K562 (cell line): ENCODE measurements around the gene TIMP4. TPM values are rescaled to one million over a fixed set of nuclear protein-coding genes. Genes with fewer than 3 reads are reported as not detected.
A peak's percentile ranks its signal among the peaks of the same experiment; 100 is the strongest.

ENCODE experiments used
- ATAC-seq: fragments of 200-7000 bp; cut with Tn5 transposase; 3 replicates; pipeline ENCODE4 v1.9.1; 2020; ENCODE audit warnings: moderate library complexity
- BruUV-seq: library from RNA; stranded (reverse); fragments of 400-500 nt; replicated peaks from 2 replicates; lab custom pipeline; 2021; lab: Mats Ljungman, UMichigan
- CTCF ChIA-PET: fragments of 300-600 bp; formaldehyde crosslinking; extraction: SDS; loops from one replicate; lab custom pipeline; 2021; ENCODE audit warnings: low intra/inter-chr PET ratio; lab: Yijun Ruan, JAX
- POLR2A ChIA-PET: fragments of 300-600, 350-650 bp; sonication (Branson Sonifier 250); formaldehyde crosslinking; extraction: SDS; loops from one replicate; lab custom pipeline; 2021; ENCODE audit warnings: antibody characterized with exemption, inconsistent platforms; lab: Yijun Ruan, JAX
- DNase-seq, 4 experiments: peaks; one replicate each; pipeline versions ENCODE4 v3.0.0 to v3.0.0-alpha.2; 2011 to 2018; ENCODE audit warnings: low spot score in 3 of 4, mixed read lengths in 3 of 4; ENCODE audit errors: extremely low read depth in 1 of 4
- FAIRE-seq: peaks from 2 replicates; lab custom pipeline; 2011; peaks lifted over from hg19 to GRCh38; lab: Jason Lieb, UNC
- H2AFZ ChIP-seq: 2 replicates; pipeline ENCODE4 v1.6.0; 2011; ENCODE audit warnings: low read depth, low read length, control low read depth, inconsistent platforms
- H3K27ac ChIP-seq: fragments of 200-600 bp; 3 replicates; pipeline ENCODE4 v1.8.0; 2011; ENCODE audit warnings: low read depth, mild to moderate bottlenecking, control low read depth, inconsistent platforms, low read length, moderate library complexity, mixed read lengths; ENCODE audit errors: extremely low read depth
- H3K27me3 ChIP-seq, 2 experiments: fragments of 300-600 bp in 1 of 2; 2 replicates in 1 of 2; 3 replicates in 1 of 2; pipeline versions ENCODE4 v1.6.0 to v1.8.0; 2011; ENCODE audit warnings: inconsistent platforms in 2 of 2, low read length in 2 of 2, mild to moderate bottlenecking in 1 of 2, mixed read lengths in 1 of 2, moderate library complexity in 1 of 2; ENCODE audit not compliant: control insufficient read depth in 2 of 2, insufficient read depth in 2 of 2
- H3K36me3 ChIP-seq: fragments of 300-600 bp; 3 replicates; pipeline ENCODE4 v1.8.0; 2011; ENCODE audit warnings: mild to moderate bottlenecking, low read length, inconsistent platforms; ENCODE audit not compliant: control insufficient read depth, insufficient read depth
- H3K4me1 ChIP-seq, 2 experiments: fragments of 200-600 bp in 1 of 2; replicated peaks in 1 of 2; 2 replicates in 1 of 2; 3 replicates in 1 of 2; pipeline versions ENCODE4 v1.5.1 to v1.8.0; 2011; ENCODE audit warnings: inconsistent platforms in 2 of 2, low read length in 2 of 2, mild to moderate bottlenecking in 1 of 2, mixed read lengths in 1 of 2, moderate library complexity in 1 of 2; ENCODE audit not compliant: control insufficient read depth in 2 of 2, insufficient read depth in 2 of 2
- H3K4me2 ChIP-seq: 2 replicates; pipeline ENCODE4 v1.6.1; 2011; ENCODE audit warnings: low read length, control low read depth, inconsistent platforms, mixed read lengths; ENCODE audit not compliant: insufficient read depth
- H3K4me3 ChIP-seq: fragments of 200-600 bp; sonication (generic), shearing (Covaris generic); 2 replicates; pipeline ENCODE4 v1.5.1; 2016; ENCODE audit warnings: control low read depth, inconsistent platforms
- H3K79me2 ChIP-seq: fragments of 200-600 bp; 3 replicates; pipeline ENCODE4 v1.8.0; 2011; ENCODE audit warnings: low read length, inconsistent platforms; ENCODE audit not compliant: control insufficient read depth, insufficient read depth
- H3K9ac ChIP-seq, 2 experiments: 2 replicates each; pipeline versions ENCODE4 v1.6.0 to v1.6.1; 2011; ENCODE audit warnings: low read depth in 2 of 2, low read length in 2 of 2, control low read depth in 1 of 2, inconsistent platforms in 1 of 2, mild to moderate bottlenecking in 1 of 2, mixed read lengths in 1 of 2; ENCODE audit not compliant: insufficient read depth in 1 of 2
- H3K9me1 ChIP-seq: one replicate; pipeline ENCODE4 v1.6.0; 2011; ENCODE audit warnings: inconsistent platforms, mild to moderate bottlenecking, low read length, moderate library complexity; ENCODE audit not compliant: control insufficient read depth, insufficient read depth
- H3K9me3 ChIP-seq: replicated peaks from 2 replicates; pipeline ENCODE4 v1.5.1; 2011; ENCODE audit warnings: low read depth, low read length, inconsistent platforms; ENCODE audit not compliant: control insufficient read depth, insufficient read depth
- H4K20me1 ChIP-seq: replicated peaks from 2 replicates; pipeline ENCODE4 v1.6.1; 2011; ENCODE audit warnings: low read length, inconsistent platforms, mixed read lengths; ENCODE audit not compliant: control insufficient read depth, insufficient read depth
- CBFA2T2 ChIP-seq: fragments of 450-650 bp; conservative IDR thresholded peaks from 2 replicates; pipeline ENCODE4 v1.6.1; 2017; ENCODE audit warnings: mild to moderate bottlenecking
- GTF2A2 ChIP-seq: IDR thresholded peaks from 2 replicates; pipeline ENCODE4 v1.6.1; 2016; ENCODE audit warnings: mild to moderate bottlenecking, missing genetic modification characterization, missing compliant biosample characterization
- MAZ ChIP-seq, 2 experiments: fragments of 450-650 bp in 1 of 2; sonication (generic) in 1 of 2; formaldehyde crosslinking; IDR thresholded peaks in 1 of 2; conservative IDR thresholded peaks in 1 of 2; 2 replicates each; pipeline versions ENCODE4 v1.4.0 to v1.5.0; 2020; ENCODE audit warnings: mild to moderate bottlenecking in 1 of 2, missing genetic modification reagents in 1 of 2
- PHB2 ChIP-seq: fragments of 450-650 bp; IDR thresholded peaks from 2 replicates; pipeline ENCODE4 v1.6.1; 2017; ENCODE audit warnings: low read depth
- REST ChIP-seq, 2 experiments: fragments of 450-650 bp; formaldehyde crosslinking in 1 of 2; IDR thresholded peaks; 2 replicates each; pipeline versions ENCODE4 v1.4.0 to v1.6.1; 2014 to 2020; ENCODE audit warnings: mild to moderate bottlenecking in 2 of 2, borderline replicate concordance in 1 of 2, low read depth in 1 of 2
- ZNF134 ChIP-seq: fragments of 250-450 bp; sonication (Bioruptor Pico); conservative IDR thresholded peaks from 2 replicates; pipeline ENCODE4 v1.4.0; 2020
- ZNF384 ChIP-seq: IDR thresholded peaks from 2 replicates; pipeline ENCODE4 v1.6.1; 2012; ENCODE audit warnings: low read depth, low read length, improper control_type of control experiment
- WGBS: fragments of 100-300 bp; shearing (Covaris generic); methylation state at CpG from one replicate; pipeline ENCODE4 v1.1.6; 2016; ENCODE audit warnings: low coverage, mixed read lengths; ENCODE audit not compliant: insufficient coverage; ENCODE audit errors: missing lambda C conversion rate; 5-methylcytosine and 5-hydroxymethylcytosine counted together
- in situ Hi-C: fragments of 300-500 bp; cut with MboI; formaldehyde crosslinking; loops from 4 replicates; pipeline ENCODE4 v1.15.0; 2018; ENCODE audit warnings: inconsistent platforms, mixed read lengths
- intact Hi-C: fragments of 100-400 bp; cut with micrococcal nuclease; formaldehyde crosslinking; loops from 2 replicates; pipeline ENCODE4 v1.14.2; 2022
- polyA plus RNA-seq, 8 experiments: library from polyadenylated mRNA; depleted of rRNA in 4 of 8; stranded (reverse) in 5 of 8; unstranded in 3 of 8; fragments of >200 nt; fragmentation: Nextera tagmentation in 2 of 8; fragmentation: Illumina TruSeq in 1 of 8; extraction: Ambion mirVana in 2 of 8; extraction: Trizol in 1 of 8; gene quantifications; 2 replicates each; pipeline versions ENCODE4 v1.2.1 to v1.2.3, GENCODE V29; 2011 to 2014; ENCODE audit warnings: inconsistent platforms in 1 of 8, missing spikeins in 1 of 8
- total RNA-seq, 7 experiments: library from RNA; depleted of rRNA in 6 of 7; stranded (reverse); fragments of >200 nt in 6 of 7; fragmentation: Illumina TruSeq in 2 of 7; extraction: Trizol in 2 of 7; gene quantifications; 2 replicates each; pipeline versions ENCODE4 v1.2.1 to v1.2.3, GENCODE V29; 2011 to 2021; ENCODE audit warnings: low replicate concordance in 1 of 7

Gene TIMP4
- total and polyA plus RNA-seq, 9 of the 15 experiments (the other 6 are each of a cell fraction or from before 2014, with no cell fraction given): 0.03 to 0.07 TPM; not detected in 7

- 13% methylated on average over 1 of the region's 1 CpG for WGBS
- no TSS peak for BruUV-seq
- no peaks in the 10 kb centered on the region for H3K36me3 ChIP-seq
- no peak overlapping the region for H3K4me3 ChIP-seq
- ChIA-PET POLR2A (interaction anchor here (1.5 kb wide), 1 partner anchor 12 kb away, joined by 5 read pairs; no protein-coding TSS in a partner anchor), CTCF (no interaction called here)
- H3K79me2 ChIP-seq: no peaks in the 10 kb centered on the region
- TF ChIP-seq GTF2A2 (tag) (no peak), PHB2 (no peak), ZNF384 (no peak)
- no peak for DNase-seq
- 0 out of 2 replicates have a peak, but pooled peaks cover 3% of the 10 kb centered on the region for H4K20me1 ChIP-seq
- no peaks in the 10 kb centered on the region for H3K9me3 ChIP-seq
- peaks cover 4 to 6% of the 10 kb centered on the region in 2 experiments; a peak in 2 of 5 replicates for H3K4me1 ChIP-seq
- H3K27ac ChIP-seq: no peak overlapping the region
- in situ Hi-C loops (no loop called here), intact Hi-C loops (no loop called here)
- no peak overlapping the region for H3K9ac ChIP-seq
- H3K9me1 ChIP-seq: no peaks in the 10 kb centered on the region
- H3K4me2 ChIP-seq: no peak overlapping the region
- H2AFZ ChIP-seq: no peak overlapping the region
- FAIRE-seq: no peak
- no peak for ATAC-seq
- H3K27me3 ChIP-seq: peaks cover 23 to 44% of the 10 kb centered on the region in 2 experiments; a peak in 4 of 5 replicates
Observed at GRCh38 chr3:12157026-12157425, 1.7 kb downstream of the TIMP4 start.

- Histone ChIP-seq H3K27ac (no peak overlapping the region), H3K9me3 (no peaks in the 10 kb centered on the region), H3K27me3 (peaks cover 19 to 40% of the 10 kb centered on the region in 2 experiments; a peak in 4 of 5 replicates), H2AFZ (no peak overlapping the region), H4K20me1 (0 out of 2 replicates have a peak, but pooled peaks cover 3% of the 10 kb centered on the region), H3K4me3 (no peak overlapping the region), H3K9ac (no peak overlapping the region), H3K9me1 (no peaks in the 10 kb centered on the region), H3K79me2 (no peaks in the 10 kb centered on the region), H3K4me1 (peaks cover 4 to 6% of the 10 kb centered on the region in 2 experiments; a peak in 2 of 5 replicates), H3K4me2 (no peak overlapping the region), H3K36me3 (no peaks in the 10 kb centered on the region)
- FAIRE-seq (peak; percentile 71), DNase-seq (peak; percentile 24 to 46 (median 34)), ATAC-seq (peak; percentile 81)
- ChIA-PET POLR2A (interaction anchor here (0.5 to 1.5 kb wide), 3 partner anchors 10 to 863 kb away, joined by 3 to 5 read pairs (median 4); no protein-coding TSS in a partner anchor), CTCF (interaction anchor here (0.6 kb wide), 1 partner anchor 21 kb away, joined by 6 read pairs; no protein-coding TSS in a partner anchor)
- BruUV-seq: no TSS peak
- intact Hi-C loops: no loop called here
- WGBS: 0% methylated on average over 2 of the region's 2 CpGs
- in situ Hi-C loops: no loop called here
- TF ChIP-seq ZNF134 (CRISPR knock-in tag) (no peak), CBFA2T2 (peak; percentile 46), REST (IDR thresholded peaks at IDR 0.05; ENCODE audit: borderline replicate concordance) (no peak), REST (CRISPR knock-in tag; IDR thresholded peaks at IDR 0.05; ENCODE audit: low read depth) (no peak), MAZ (CRISPR knock-in tag; conservative IDR thresholded peaks at IDR 0.05 in 1 of 2, IDR thresholded peaks at IDR 0.05 in 1 of 2) (no peak)
Observed at GRCh38 chr3:12155828-12156227, 2.9 kb downstream of the TIMP4 start.
